ENCODE data around the gene BTRC.
"Not testable (repeated sequence)": the region's sequence is repeated elsewhere in the genome, so short reads cannot be mapped to it uniquely, and the experiment has no call there.

BTRC gene

GRCh38 chr10:101588879-101589278, 234.9 kb downstream of the BTRC start:
- no peak overlapping the region for H3K27ac ChIP-seq (ENCODE audit: poor library complexity, severe bottlenecking)
- ATAC-seq (ENCODE audit: low read depth), result peak; percentile 40; the same call in 2 of the 3 replicates
- H3K9me3 ChIP-seq (ENCODE audit: severe bottlenecking), result no peaks in the 10 kb centered on the region

GRCh38 chr10:101593331-101593730, 239.4 kb downstream of the BTRC start:
- H3K27me3 ChIP-seq (ENCODE audit: insufficient read depth, poor library complexity, severe bottlenecking); H3K9me3 ChIP-seq (ENCODE audit: severe bottlenecking); H3K4me3 ChIP-seq (ENCODE audit: severe bottlenecking); H3K4me1 ChIP-seq (ENCODE audit: insufficient read depth, poor library complexity, severe bottlenecking); DNase-seq (ENCODE audit: low spot score); ATAC-seq (ENCODE audit: low read depth); H3K27ac ChIP-seq (ENCODE audit: poor library complexity, severe bottlenecking): not testable (repeated sequence)
- peaks cover 15% of the 10 kb centered on the region; the same call in 1 of the 2 replicates for H3K36me3 ChIP-seq (ENCODE audit: low read depth)

More at GRCh38 chr10:101588879-101589278, 234.9 kb downstream of the BTRC start:
- DNase-seq (ENCODE audit: low spot score), result no peak
- no peaks in the 10 kb centered on the region for H3K4me1 ChIP-seq (ENCODE audit: insufficient read depth, poor library complexity, severe bottlenecking)
- no peak for TF ChIP-seq CTCF (IDR thresholded peaks at IDR 0.05; ENCODE audit: poor library complexity, severe bottlenecking)
- H3K36me3 ChIP-seq (ENCODE audit: low read depth), result peaks cover 23% of the 10 kb centered on the region
- peak overlapping the region; percentile 92 for H3K4me3 ChIP-seq (ENCODE audit: severe bottlenecking)
- H3K27me3 ChIP-seq (ENCODE audit: insufficient read depth, poor library complexity, severe bottlenecking), result no peaks in the 10 kb centered on the region

- Histone ChIP-seq H3K36me3 (ENCODE audit: low read depth) (peaks cover 15% of the 10 kb centered on the region; the same call in 1 of the 2 replicates), H3K27me3 (ENCODE audit: insufficient read depth, poor library complexity, severe bottlenecking) (no peaks in the 10 kb centered on the region), H3K27ac (ENCODE audit: poor library complexity, severe bottlenecking) (no peak overlapping the region), H3K9me3 (ENCODE audit: severe bottlenecking) (no peaks in the 10 kb centered on the region), H3K4me1 (ENCODE audit: insufficient read depth, poor library complexity, severe bottlenecking) (no peaks in the 10 kb centered on the region), H3K4me3 (ENCODE audit: severe bottlenecking) (no peak overlapping the region)
- DNase-seq (ENCODE audit: low spot score), result no peak
- no peak for TF ChIP-seq CTCF (IDR thresholded peaks at IDR 0.05; ENCODE audit: poor library complexity, severe bottlenecking)
- ATAC-seq (ENCODE audit: low read depth), result no peak
Measured at GRCh38 chr10:101595591-101596433, 241.8 kb downstream of the BTRC start.

- Histone ChIP-seq H3K4me3 (ENCODE audit: severe bottlenecking) (no peak overlapping the region), H3K27me3 (ENCODE audit: insufficient read depth, poor library complexity, severe bottlenecking) (no peaks in the 10 kb centered on the region), H3K36me3 (ENCODE audit: low read depth) (peaks cover 15% of the 10 kb centered on the region; the same call in 1 of the 2 replicates), H3K4me1 (ENCODE audit: insufficient read depth, poor library complexity, severe bottlenecking) (no peaks in the 10 kb centered on the region), H3K9me3 (ENCODE audit: severe bottlenecking) (no peaks in the 10 kb centered on the region), H3K27ac (ENCODE audit: poor library complexity, severe bottlenecking) (no peak overlapping the region)
- no peak for ATAC-seq (ENCODE audit: low read depth)
- no peak for DNase-seq (ENCODE audit: low spot score)
- no peak for TF ChIP-seq CTCF (IDR thresholded peaks at IDR 0.05; ENCODE audit: poor library complexity, severe bottlenecking)
Measured at GRCh38 chr10:101597091-101597900, 243.3 kb downstream of the BTRC start.

GRCh38 chr10:101601541-101601940, 247.6 kb downstream of the BTRC start:
- Histone ChIP-seq H3K4me3 (ENCODE audit: severe bottlenecking) (no peak overlapping the region), H3K36me3 (ENCODE audit: low read depth) (peaks cover 18% of the 10 kb centered on the region), H3K4me1 (ENCODE audit: insufficient read depth, poor library complexity, severe bottlenecking) (no peaks in the 10 kb centered on the region), H3K9me3 (ENCODE audit: severe bottlenecking) (no peaks in the 10 kb centered on the region), H3K27me3 (ENCODE audit: insufficient read depth, poor library complexity, severe bottlenecking) (no peaks in the 10 kb centered on the region), H3K27ac (ENCODE audit: poor library complexity, severe bottlenecking) (no peak overlapping the region)
- no peak for ATAC-seq (ENCODE audit: low read depth)
- DNase-seq (ENCODE audit: low spot score), result peak; percentile 9
- no peak for TF ChIP-seq CTCF (IDR thresholded peaks at IDR 0.05; ENCODE audit: poor library complexity, severe bottlenecking)

All from RWPE2 (cell line).